ENCODE measurements around the gene EBPL.

EBPL gene

GRCh38 chr13:49655906-49656305 lies 35.4 kb downstream of the EBPL start:
- DNase-seq (ENCODE audit: low read depth) = no peak
- H3K4me3 ChIP-seq (ENCODE audit: low read depth, low read length) = no peak overlapping the region
- TF ChIP-seq CTCF (IDR thresholded peaks at IDR 0.05; ENCODE audit: control insufficient read depth, extremely low read depth, insufficient read depth) = no peak

- H3K4me3 ChIP-seq (ENCODE audit: low read depth, low read length) = no peak overlapping the region
- no peak for DNase-seq (ENCODE audit: low read depth)
- no peak for TF ChIP-seq CTCF (IDR thresholded peaks at IDR 0.05; ENCODE audit: control insufficient read depth, extremely low read depth, insufficient read depth)
Measured at GRCh38 chr13:49654011-49654410, 37.3 kb downstream of the EBPL start.

- no peak for DNase-seq (ENCODE audit: low read depth)
- no peak for TF ChIP-seq CTCF (IDR thresholded peaks at IDR 0.05; ENCODE audit: control insufficient read depth, extremely low read depth, insufficient read depth)
- H3K4me3 ChIP-seq (ENCODE audit: low read depth, low read length) = no peak overlapping the region
Measured at GRCh38 chr13:49653478-49653877, 37.8 kb downstream of the EBPL start.

GRCh38 chr13:49652355-49653305 lies 38.7 kb downstream of the EBPL start:
- peak; percentile 75 for TF ChIP-seq CTCF (IDR thresholded peaks at IDR 0.05; ENCODE audit: control insufficient read depth, extremely low read depth, insufficient read depth)
- DNase-seq (ENCODE audit: low read depth) = peak; percentile 23
- H3K4me3 ChIP-seq (ENCODE audit: low read depth, low read length) = no peak overlapping the region

- no peak for TF ChIP-seq CTCF (IDR thresholded peaks at IDR 0.05; ENCODE audit: control insufficient read depth, extremely low read depth, insufficient read depth)
- no peak overlapping the region for H3K4me3 ChIP-seq (ENCODE audit: low read depth, low read length)
- no peak for DNase-seq (ENCODE audit: low read depth)
Measured at GRCh38 chr13:49651570-49652354, 39.5 kb downstream of the EBPL start.

GRCh38 chr13:49649963-49650312 lies 41.3 kb downstream of the EBPL start:
- TF ChIP-seq CTCF (IDR thresholded peaks at IDR 0.05; ENCODE audit: control insufficient read depth, extremely low read depth, insufficient read depth) = no peak
- no peak for DNase-seq (ENCODE audit: low read depth)
- H3K4me3 ChIP-seq (ENCODE audit: low read depth, low read length) = no peak overlapping the region

Measured in LNCaP clone FGC (cell line).